ENCODE data around the gene TCHP.
"Not testable (repeated sequence)": the region's sequence is repeated elsewhere in the genome, so short reads cannot be mapped to it uniquely, and the experiment has no call there.

The TCHP gene, protein sequence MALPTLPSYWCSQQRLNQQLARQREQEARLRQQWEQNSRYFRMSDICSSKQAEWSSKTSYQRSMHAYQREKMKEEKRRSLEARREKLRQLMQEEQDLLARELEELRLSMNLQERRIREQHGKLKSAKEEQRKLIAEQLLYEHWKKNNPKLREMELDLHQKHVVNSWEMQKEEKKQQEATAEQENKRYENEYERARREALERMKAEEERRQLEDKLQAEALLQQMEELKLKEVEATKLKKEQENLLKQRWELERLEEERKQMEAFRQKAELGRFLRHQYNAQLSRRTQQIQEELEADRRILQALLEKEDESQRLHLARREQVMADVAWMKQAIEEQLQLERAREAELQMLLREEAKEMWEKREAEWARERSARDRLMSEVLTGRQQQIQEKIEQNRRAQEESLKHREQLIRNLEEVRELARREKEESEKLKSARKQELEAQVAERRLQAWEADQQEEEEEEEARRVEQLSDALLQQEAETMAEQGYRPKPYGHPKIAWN

DNA sequence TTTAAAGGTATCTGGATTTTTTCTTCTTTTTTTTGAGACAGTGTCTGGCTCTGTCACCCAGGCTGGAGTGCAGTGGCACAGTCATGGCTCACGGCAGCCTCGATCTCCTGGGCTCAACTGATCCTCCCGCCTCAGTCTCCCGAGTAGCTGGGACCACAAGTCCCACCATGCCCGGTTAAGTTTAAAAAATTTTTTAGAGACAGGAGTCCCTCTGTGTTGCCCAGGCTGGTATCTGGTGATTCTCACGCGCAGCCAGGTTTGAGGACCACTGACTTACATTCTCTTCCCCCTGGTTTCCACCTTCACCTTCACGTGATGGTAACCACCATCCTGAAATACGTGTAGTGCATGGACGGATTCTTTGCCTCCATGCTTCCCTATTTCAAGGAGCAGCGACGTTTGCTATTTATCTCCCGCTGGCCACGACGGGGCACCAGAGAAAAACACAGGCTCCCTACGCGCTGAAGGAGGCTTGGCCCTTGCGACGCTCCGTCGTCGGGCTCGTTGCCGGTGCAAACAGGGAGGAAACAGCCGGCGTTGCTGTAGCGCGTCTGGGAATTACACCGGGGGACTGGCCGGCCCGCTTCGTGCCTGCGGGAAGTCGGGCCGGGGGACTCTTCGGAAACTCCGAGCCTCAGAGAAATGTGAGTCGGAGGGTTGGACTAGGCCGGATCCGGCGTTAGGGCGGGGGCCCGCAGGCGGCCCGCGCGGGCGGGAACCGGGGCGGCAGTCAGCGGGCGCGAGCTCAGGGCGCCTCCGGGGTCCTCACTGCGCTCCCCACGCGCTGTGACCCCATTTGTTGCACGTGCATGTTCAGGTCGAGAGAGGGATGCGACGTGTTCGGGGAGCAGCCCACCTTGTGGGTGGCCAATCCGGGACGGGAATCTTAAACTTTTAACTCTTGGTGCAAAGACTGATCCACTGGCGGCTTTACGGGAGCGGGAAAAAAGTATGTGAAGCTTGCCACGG, at the start of gene TCHP:
TSS of gene TCHP (plus strand) at position 492 of the 969 bp plus-strand sequence. CDS start 2,753 bp downstream, outside the sequence.
- Histone ChIP-seq H3K4me1 (ENCODE audit: insufficient read depth, low read length) (peaks cover 7% of the 10 kb centered on the region; the same call in 1 of the 2 replicates), H3K9me3 (ENCODE audit: control insufficient read depth, insufficient read depth, low read length) (no peaks in the 10 kb centered on the region), H3K36me3 (ENCODE audit: insufficient read depth, low read length) (peaks cover 3% of the 10 kb centered on the region; the same call in 1 of the 2 replicates), H3K9ac (ENCODE audit: low read depth, low read length) (peak within 1 kb of the TSS; percentile 72)

DNA sequence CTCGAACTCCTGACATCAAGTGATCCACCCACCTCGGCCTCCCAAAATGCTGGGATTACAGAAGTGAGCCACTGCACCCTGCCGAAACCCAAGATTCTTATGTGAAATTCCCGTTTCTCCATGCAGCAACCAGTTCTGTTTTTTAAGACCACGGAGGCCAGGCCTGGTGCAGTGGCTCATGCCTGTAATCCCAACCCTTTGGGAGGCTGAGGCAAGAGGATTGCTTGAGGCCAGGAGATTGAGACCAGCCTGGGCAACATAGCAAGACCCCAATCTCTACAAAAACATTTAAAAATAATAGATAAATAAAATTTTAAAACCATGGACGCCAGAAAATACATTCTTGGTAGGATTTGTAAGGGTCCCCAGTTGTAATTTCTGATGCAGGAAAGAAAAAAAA, 49.6 kb upstream of the TCHP start:
- not testable (repeated sequence) for H3K36me3 ChIP-seq (ENCODE audit: insufficient read depth, low read length); H3K4me1 ChIP-seq (ENCODE audit: insufficient read depth, low read length); H3K9me3 ChIP-seq (ENCODE audit: control insufficient read depth, insufficient read depth, low read length); H3K9ac ChIP-seq (ENCODE audit: low read depth, low read length)

DNA sequence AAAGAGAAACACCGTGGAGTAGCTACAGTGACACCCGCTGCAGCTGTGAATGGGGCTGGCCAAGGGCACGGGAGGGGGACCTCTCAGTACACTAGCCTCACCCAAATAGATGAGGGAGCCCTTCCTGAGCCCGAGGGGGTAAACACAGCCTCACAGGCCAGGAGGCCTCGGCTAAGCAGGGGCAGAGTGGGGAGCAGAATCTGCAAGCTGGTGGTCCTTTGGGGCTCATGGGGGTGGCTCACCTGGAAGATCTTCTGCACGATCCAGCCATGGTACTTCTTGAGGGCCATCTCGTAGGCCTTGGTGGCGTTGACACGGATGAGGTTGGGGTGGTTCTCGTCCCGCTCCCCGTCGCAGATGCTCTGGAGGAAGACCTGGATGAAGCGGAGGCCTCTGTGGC, 44.7 kb upstream of the TCHP start:
- no peak overlapping the region for H3K9ac ChIP-seq (ENCODE audit: low read depth, low read length)

DNA sequence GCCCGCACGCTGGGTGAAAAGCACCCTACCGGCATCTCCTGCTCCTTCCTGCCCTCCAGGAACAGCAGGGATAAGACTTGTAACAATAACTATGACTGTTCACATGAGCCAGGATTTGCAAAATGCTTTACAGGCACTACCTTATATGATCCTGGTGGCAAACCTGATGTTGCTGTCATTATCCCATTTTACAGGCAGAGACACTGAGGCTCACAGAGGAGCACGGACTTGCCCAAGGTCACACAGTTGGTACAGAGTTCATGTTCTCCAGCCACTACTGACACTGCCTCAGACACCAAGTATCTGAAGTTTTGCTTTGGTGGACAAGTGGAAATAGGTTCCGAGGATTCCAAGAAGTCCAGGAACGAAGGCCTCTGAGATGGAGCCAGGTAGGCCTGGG, 42.4 kb upstream of the TCHP start:
- Histone ChIP-seq H3K9ac (ENCODE audit: low read depth, low read length) (no peak overlapping the region), H3K9me3 (ENCODE audit: control insufficient read depth, insufficient read depth, low read length) (no peaks in the 10 kb centered on the region), H3K4me1 (ENCODE audit: insufficient read depth, low read length) (no peaks in the 10 kb centered on the region), H3K36me3 (ENCODE audit: insufficient read depth, low read length) (no peaks in the 10 kb centered on the region; the same call in 1 of the 2 replicates)

More for the DNA sequence above, 44.7 kb upstream of the TCHP start:
- Histone ChIP-seq H3K4me1 (ENCODE audit: insufficient read depth, low read length) (no peaks in the 10 kb centered on the region), H3K36me3 (ENCODE audit: insufficient read depth, low read length) (no peaks in the 10 kb centered on the region; the same call in 1 of the 2 replicates), H3K9me3 (ENCODE audit: control insufficient read depth, insufficient read depth, low read length) (no peaks in the 10 kb centered on the region)

DNA sequence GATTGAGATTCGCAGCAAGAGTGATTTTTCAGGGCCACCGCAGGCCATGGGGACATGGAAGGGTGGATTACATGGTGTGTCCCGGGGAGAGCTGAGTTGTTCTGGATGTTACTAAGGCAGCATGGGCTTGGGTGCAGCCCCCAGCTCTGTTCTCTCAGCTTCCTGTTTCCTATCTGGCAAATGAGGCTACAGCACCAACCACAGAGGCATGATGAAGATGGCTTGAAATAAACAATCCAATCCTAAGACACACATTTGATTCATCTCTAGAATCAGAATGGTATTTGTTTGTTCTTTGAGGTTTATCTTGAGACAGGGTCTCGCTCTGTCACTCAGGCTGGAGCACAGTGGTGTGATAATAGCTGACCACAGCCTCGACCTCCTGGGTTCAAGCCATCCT, 41.3 kb upstream of the TCHP start:
- no peak overlapping the region for H3K9ac ChIP-seq (ENCODE audit: low read depth, low read length)

DNA sequence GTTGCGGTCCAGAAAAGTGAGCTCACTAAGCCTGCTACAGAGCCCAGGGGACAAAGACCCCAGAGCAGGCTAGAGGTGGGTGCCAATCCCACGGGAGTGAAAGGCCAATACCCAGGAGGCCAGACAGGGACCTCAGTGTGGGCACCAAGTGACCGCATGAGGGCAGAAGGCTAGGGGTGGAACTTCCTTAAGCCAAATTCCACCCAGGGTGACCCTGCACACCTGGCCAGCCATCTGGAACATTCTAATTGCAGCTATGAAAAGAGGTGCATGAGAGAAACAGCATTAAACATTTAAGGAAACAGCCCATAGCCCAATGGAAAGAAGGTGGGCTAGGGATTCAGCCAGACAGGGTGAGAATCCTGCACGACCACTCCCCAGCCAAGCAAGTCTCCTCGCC, 39.1 kb upstream of the TCHP start:
- Histone ChIP-seq H3K4me1 (ENCODE audit: insufficient read depth, low read length) (peaks cover 5% of the 10 kb centered on the region; the same call in 1 of the 2 replicates), H3K9me3 (ENCODE audit: control insufficient read depth, insufficient read depth, low read length) (no peaks in the 10 kb centered on the region), H3K9ac (ENCODE audit: low read depth, low read length) (no peak overlapping the region), H3K36me3 (ENCODE audit: insufficient read depth, low read length) (no peaks in the 10 kb centered on the region)

More for the DNA sequence above, 41.3 kb upstream of the TCHP start:
- H3K4me1 ChIP-seq (ENCODE audit: insufficient read depth, low read length), result no peaks in the 10 kb centered on the region
- no peaks in the 10 kb centered on the region for H3K9me3 ChIP-seq (ENCODE audit: control insufficient read depth, insufficient read depth, low read length)
- no peaks in the 10 kb centered on the region; the same call in 1 of the 2 replicates for H3K36me3 ChIP-seq (ENCODE audit: insufficient read depth, low read length)

DNA sequence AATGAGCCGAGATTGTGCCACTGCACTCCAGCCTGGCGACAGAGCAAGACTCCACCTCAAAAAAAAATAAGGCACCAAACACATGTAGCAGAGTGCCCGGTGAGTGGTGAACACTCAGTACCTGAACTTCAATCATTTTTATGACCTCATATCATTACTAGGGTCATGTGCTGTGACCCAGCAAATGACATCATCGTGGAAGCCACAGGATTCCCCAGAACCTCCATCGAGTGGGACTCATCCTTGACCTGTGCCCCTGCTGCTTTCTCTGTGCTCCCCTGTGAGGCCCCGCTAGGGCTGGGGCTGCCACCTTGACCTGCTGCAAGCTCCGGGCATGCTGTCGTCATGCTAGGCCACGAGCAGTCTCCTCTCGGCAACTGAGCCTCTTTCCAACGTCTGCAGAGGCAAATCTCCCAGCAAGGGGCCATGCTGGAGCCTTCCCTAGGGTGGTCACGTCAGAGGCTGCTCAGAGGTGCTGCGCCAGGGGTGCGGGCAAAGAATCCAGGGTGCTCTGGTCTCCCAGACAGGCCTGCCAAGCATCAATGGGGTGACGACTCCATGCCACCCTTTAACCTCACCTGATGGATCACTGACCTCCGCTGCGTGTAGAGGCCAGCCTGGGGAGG, 38.3 kb upstream of the TCHP start:
- H3K4me1 ChIP-seq (ENCODE audit: insufficient read depth, low read length), result peaks cover 5% of the 10 kb centered on the region; the same call in 1 of the 2 replicates
- no peak overlapping the region for H3K9ac ChIP-seq (ENCODE audit: low read depth, low read length)
- H3K9me3 ChIP-seq (ENCODE audit: control insufficient read depth, insufficient read depth, low read length), result no peaks in the 10 kb centered on the region
- no peaks in the 10 kb centered on the region for H3K36me3 ChIP-seq (ENCODE audit: insufficient read depth, low read length)

DNA sequence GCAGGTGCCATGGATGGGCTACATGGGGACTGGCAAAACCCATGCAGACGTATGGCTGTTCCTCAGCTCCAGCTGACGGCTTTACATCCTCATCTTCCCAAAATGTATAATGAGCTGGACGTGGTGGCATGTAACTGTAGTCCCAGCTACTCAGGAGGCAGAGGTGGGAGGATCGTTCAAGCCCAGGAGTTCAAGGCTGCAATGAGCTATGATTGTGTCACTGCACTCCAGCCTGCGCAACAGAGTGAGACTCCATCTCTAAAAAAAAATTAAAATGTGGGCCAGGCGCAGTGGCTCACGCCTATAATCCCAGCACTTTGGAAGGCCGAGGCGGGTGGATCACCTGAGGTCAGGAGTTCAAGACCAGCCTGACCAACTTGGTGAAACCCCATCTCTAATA, 37.6 kb upstream of the TCHP start:
- not testable (repeated sequence) for H3K4me1 ChIP-seq (ENCODE audit: insufficient read depth, low read length); H3K36me3 ChIP-seq (ENCODE audit: insufficient read depth, low read length); H3K9me3 ChIP-seq (ENCODE audit: control insufficient read depth, insufficient read depth, low read length); H3K9ac ChIP-seq (ENCODE audit: low read depth, low read length)

DNA sequence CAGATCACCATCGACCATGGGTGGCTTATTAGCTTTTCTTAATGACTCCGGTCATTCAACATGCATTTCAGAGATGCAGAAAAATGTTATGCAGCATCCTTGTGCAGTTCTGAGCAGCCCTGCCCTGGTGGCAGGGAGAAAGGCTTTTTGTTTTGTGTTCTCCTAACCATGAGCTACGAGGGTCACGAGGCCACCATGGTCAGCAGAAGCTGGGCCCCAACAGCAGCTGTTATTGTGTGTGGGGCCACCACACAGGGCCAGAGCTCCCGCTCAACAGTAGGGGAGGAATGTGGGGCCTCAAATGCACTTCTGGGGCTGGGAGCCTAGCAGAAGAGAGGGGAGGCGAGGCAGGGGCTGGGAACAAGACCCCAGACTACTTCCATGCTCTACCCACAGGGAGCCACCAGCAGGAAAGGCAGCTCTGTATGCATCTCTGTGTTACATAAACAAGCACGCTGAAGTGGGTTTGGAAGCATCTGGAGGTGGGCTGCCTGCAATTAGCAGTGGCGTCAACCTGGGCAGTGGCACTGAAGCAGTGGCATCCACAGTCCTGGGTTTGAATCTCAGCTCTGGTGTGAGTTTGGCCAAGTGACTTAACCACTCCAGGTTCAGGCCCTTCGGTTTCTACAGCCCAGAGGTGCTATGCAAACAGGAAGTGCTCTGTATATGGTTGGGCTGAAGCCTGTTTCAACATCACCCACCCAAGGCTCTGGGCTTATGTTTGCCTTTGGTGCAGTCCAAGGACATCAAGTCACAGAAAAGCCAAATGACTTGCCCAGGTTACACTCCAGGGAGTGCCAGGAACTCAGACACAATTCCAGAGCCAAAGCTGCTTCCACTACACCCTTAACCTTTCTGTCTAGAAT, 36.0 kb upstream of the TCHP start:
- H3K4me1 ChIP-seq (ENCODE audit: insufficient read depth, low read length), result peaks cover 5% of the 10 kb centered on the region; the same call in 1 of the 2 replicates
- no peaks in the 10 kb centered on the region for H3K36me3 ChIP-seq (ENCODE audit: insufficient read depth, low read length)
- H3K9ac ChIP-seq (ENCODE audit: low read depth, low read length), result no peak overlapping the region
- no peaks in the 10 kb centered on the region for H3K9me3 ChIP-seq (ENCODE audit: control insufficient read depth, insufficient read depth, low read length)

DNA sequence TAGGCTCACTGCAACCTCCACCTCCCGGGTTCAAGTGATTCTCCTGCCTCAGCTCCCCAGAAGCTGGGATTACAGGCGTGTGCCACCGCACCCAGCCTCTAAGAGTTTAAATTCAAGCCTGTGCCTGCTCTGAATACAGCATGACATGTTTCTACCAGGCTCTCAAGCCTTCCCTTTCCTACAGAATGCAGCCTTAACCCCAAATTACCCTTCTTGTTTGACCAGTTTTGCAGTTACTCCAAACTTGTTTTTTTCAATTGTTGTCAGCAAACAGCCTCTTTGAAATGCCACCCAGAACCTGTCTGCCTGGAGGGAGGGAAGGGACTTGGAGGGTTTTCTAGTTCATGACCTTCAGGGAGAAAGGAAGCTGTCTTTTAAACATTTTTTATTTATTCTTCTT, 35.2 kb upstream of the TCHP start:
- Histone ChIP-seq H3K9ac (ENCODE audit: low read depth, low read length) (no peak overlapping the region), H3K4me1 (ENCODE audit: insufficient read depth, low read length) (peaks cover 5% of the 10 kb centered on the region; the same call in 1 of the 2 replicates), H3K36me3 (ENCODE audit: insufficient read depth, low read length) (no peaks in the 10 kb centered on the region), H3K9me3 (ENCODE audit: control insufficient read depth, insufficient read depth, low read length) (no peaks in the 10 kb centered on the region)

DNA sequence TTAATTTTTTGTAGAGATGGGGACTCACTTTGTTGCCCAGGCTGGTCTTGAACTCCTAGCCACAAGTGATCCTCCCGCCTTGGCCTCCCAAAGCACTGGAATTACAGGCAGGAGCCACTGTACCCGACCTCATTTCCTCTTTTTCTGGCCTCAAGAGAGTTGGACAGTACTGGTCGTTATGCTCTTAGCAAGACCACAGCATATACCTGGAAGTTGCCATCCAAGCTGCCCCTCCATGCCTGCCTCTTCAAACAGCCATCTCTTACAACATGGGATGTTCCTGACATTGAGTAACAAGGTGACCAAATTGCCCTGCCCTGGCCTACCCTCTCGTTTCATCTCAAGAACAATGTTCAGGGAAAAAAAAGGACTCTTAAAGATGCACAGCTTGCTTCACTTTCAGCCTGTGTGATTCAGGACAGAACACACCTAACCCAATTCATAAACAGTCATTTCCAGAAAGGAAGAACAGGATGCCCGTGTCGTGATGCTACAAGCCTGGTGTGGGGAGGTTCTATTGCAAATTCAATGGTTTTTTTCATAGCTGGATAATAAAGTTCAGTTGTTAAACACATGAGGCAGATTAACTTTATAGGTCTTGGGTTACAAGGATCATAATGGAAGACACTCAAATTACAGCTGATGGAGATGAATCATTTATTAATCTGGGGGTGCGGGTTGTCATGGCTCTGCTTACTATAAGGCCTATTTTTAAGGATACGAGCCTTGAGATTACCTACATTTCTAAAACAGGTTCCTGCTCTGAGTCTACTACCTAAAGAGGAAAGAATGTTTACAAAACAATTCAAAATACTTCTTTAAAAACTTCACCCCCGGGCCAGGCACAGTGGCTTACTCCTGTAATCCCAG, 31.7 kb upstream of the TCHP start:
- Histone ChIP-seq H3K9me3 (ENCODE audit: control insufficient read depth, insufficient read depth, low read length) (no peaks in the 10 kb centered on the region), H3K9ac (ENCODE audit: low read depth, low read length) (no peak overlapping the region), H3K4me1 (ENCODE audit: insufficient read depth, low read length) (peaks cover 14% of the 10 kb centered on the region), H3K36me3 (ENCODE audit: insufficient read depth, low read length) (no peaks in the 10 kb centered on the region)

DNA sequence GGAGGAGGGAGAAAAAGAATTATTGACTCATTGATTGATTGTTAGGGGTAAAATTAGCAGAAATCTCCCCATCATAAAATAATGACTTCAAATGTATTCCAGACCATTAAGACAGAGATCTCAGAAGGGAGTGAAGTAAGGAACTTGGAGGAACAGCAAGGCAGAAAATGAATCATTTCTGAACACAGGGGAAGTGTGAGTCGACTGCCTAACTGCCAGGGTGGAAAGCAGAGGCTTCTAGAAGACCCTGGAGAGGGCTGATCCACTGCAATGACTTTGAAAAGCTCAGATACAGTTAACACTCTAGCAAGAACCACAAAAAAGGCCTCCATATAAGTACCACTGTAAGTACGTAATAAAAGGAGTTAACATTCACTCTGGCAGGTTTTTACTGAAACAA, 29.4 kb upstream of the TCHP start:
- Histone ChIP-seq H3K9me3 (ENCODE audit: control insufficient read depth, insufficient read depth, low read length) (no peaks in the 10 kb centered on the region), H3K36me3 (ENCODE audit: insufficient read depth, low read length) (no peaks in the 10 kb centered on the region), H3K4me1 (ENCODE audit: insufficient read depth, low read length) (peaks cover 9% of the 10 kb centered on the region), H3K9ac (ENCODE audit: low read depth, low read length) (no peak overlapping the region)

All from ES-I3 (cell line).